ENCODE data around the gene RNMT. TPM values are rescaled to one million over a fixed set of nuclear protein-coding genes. Genes with fewer than 3 reads are reported as not detected.

Gene RNMT
- total RNA-seq, 1 experiment from 2014 or later: 48.8 TPM

GRCh38 chr18:13810950-13811485 is 84.5 kb downstream of the RNMT start:
- Histone ChIP-seq H3K27ac (no peak overlapping the region), H4K20me1 (ENCODE audit: insufficient read depth) (no peaks in the 10 kb centered on the region), H3K9me2 (ENCODE audit: insufficient read depth) (no peaks in the 10 kb centered on the region), H3K79me2 (ENCODE audit: low read depth) (no peaks in the 10 kb centered on the region), H3K4me3 (0 out of 2 replicates have a peak overlapping the region, but pooled peaks have one; percentile 0), H3K27me3 (ENCODE audit: insufficient read depth, low read depth) (no peaks in the 10 kb centered on the region), H2AFZ (no peak overlapping the region), H3K9me3 (ENCODE audit: insufficient read depth, low read depth) (no peaks in the 10 kb centered on the region), H3K4me1 (replicated peaks; ENCODE audit: insufficient read depth) (peaks cover 19% of the 10 kb centered on the region), H3F3A (ENCODE audit: insufficient read depth, low read depth) (no peaks in the 10 kb centered on the region), H3K36me3 (ENCODE audit: low read depth) (no peaks in the 10 kb centered on the region), H3K4me2 (no peak overlapping the region)
- no TSS peak for BruUV-seq (replicated peaks)
- no peak for DNase-seq
- POLR2A ChIA-PET (ENCODE audit: unreplicated experiment): interaction anchor here (0.6 kb wide), 1 partner anchor 840 kb away, joined by 7 read pairs; no protein-coding TSS in a partner anchor
- CTCF ChIA-PET: no interaction called here
- TF ChIP-seq CTCF (conservative IDR thresholded peaks at IDR 0.05) (no peak), EZH2 (IDR thresholded peaks at IDR 0.05; ENCODE audit: low read depth) (no peak)
- intact Hi-C loops (cut with micrococcal nuclease; ENCODE audit: unreplicated experiment): no loop called here

GRCh38 chr18:13811993-13812392 is 85.5 kb downstream of the RNMT start:
- no peak for DNase-seq
- CTCF ChIA-PET: interaction anchor here (1.4 kb wide), 1 partner anchor 11 kb away, joined by 4 read pairs; no protein-coding TSS in a partner anchor
- TF ChIP-seq EZH2 (IDR thresholded peaks at IDR 0.05; ENCODE audit: low read depth) (no peak), CTCF (conservative IDR thresholded peaks at IDR 0.05) (no peak; the same call in 1 of the 2 replicates)
- Histone ChIP-seq H3K4me3 (no peak overlapping the region), H4K20me1 (ENCODE audit: insufficient read depth) (no peaks in the 10 kb centered on the region), H3F3A (ENCODE audit: insufficient read depth, low read depth) (no peaks in the 10 kb centered on the region), H2AFZ (no peak overlapping the region), H3K27ac (no peak overlapping the region), H3K4me1 (replicated peaks; ENCODE audit: insufficient read depth) (peaks cover 19% of the 10 kb centered on the region), H3K79me2 (ENCODE audit: low read depth) (no peaks in the 10 kb centered on the region), H3K4me2 (no peak overlapping the region), H3K9me3 (ENCODE audit: insufficient read depth, low read depth) (no peaks in the 10 kb centered on the region), H3K27me3 (ENCODE audit: insufficient read depth, low read depth) (no peaks in the 10 kb centered on the region), H3K36me3 (ENCODE audit: low read depth) (no peaks in the 10 kb centered on the region), H3K9me2 (ENCODE audit: insufficient read depth) (no peaks in the 10 kb centered on the region)
- intact Hi-C loops (cut with micrococcal nuclease; ENCODE audit: unreplicated experiment): no loop called here
- BruUV-seq (replicated peaks): no TSS peak
- POLR2A ChIA-PET (ENCODE audit: unreplicated experiment): no interaction called here

- ChIA-PET POLR2A (ENCODE audit: unreplicated experiment) (no interaction called here), CTCF (interaction anchor here (0.8 to 1.5 kb wide), 3 partner anchors 16 to 281 kb away, joined by 3 to 10 read pairs (median 6); no protein-coding TSS in a partner anchor)
- H3K36me3 ChIP-seq (ENCODE audit: low read depth): no peaks in the 10 kb centered on the region
- H3F3A ChIP-seq (ENCODE audit: insufficient read depth, low read depth): no peaks in the 10 kb centered on the region
- no peaks in the 10 kb centered on the region for H3K9me3 ChIP-seq (ENCODE audit: insufficient read depth, low read depth)
- H4K20me1 ChIP-seq (ENCODE audit: insufficient read depth): no peaks in the 10 kb centered on the region
- intact Hi-C loops (cut with micrococcal nuclease; ENCODE audit: unreplicated experiment): loop anchor here (1.0 kb wide), 1 partner anchor 273 kb away; no protein-coding TSS in a partner anchor
- BruUV-seq (replicated peaks): no TSS peak
- H2AFZ ChIP-seq: no peak overlapping the region
- TF ChIP-seq EZH2 (IDR thresholded peaks at IDR 0.05; ENCODE audit: low read depth) (no peak), CTCF (conservative IDR thresholded peaks at IDR 0.05) (peak; percentile 88)
- H3K79me2 ChIP-seq (ENCODE audit: low read depth): no peaks in the 10 kb centered on the region
- H3K4me2 ChIP-seq: no peak overlapping the region
- no peak overlapping the region for H3K27ac ChIP-seq
- H3K9me2 ChIP-seq (ENCODE audit: insufficient read depth): no peaks in the 10 kb centered on the region
- H3K4me3 ChIP-seq: no peak overlapping the region
- H3K27me3 ChIP-seq (ENCODE audit: insufficient read depth, low read depth): peaks cover 8% of the 10 kb centered on the region; the same call in 1 of the 2 replicates
- peaks cover 19% of the 10 kb centered on the region for H3K4me1 ChIP-seq (replicated peaks; ENCODE audit: insufficient read depth)
- peak; percentile 47 to 67 for DNase-seq
Observed at GRCh38 chr18:13813271-13813849, 86.9 kb downstream of the RNMT start.

Other genes with a start within 250 kb of the RNMT start
- 27.3 and 29.3 TPM in 2 replicates for gene FAM210A, start 115 bp upstream of the RNMT start, total RNA-seq (2021)
- gene MC5R, start 97.5 kb downstream of the RNMT start, total RNA-seq (2021): not detected in 2 replicates
- gene MC2R, start 188.9 kb downstream of the RNMT start, total RNA-seq (2021): not detected in 2 replicates